Mucosa of gallbladder (tissue), 1 donor: Measurements from ENCODE around the gene NTSR2. TPM values are rescaled to one million over a fixed set of nuclear protein-coding genes. Genes with fewer than 3 reads are reported as not detected.
"Not testable (repeated sequence)": the region's sequence is repeated elsewhere in the genome, so short reads cannot be mapped to it uniquely, and the experiment has no call there.

ENCODE experiments used
- DNase-seq: peaks from one replicate; pipeline ENCODE4 v3.0.0-alpha.2; 2020; ENCODE audit warnings: low spot score
- total RNA-seq: library from RNA; stranded (reverse); gene quantifications from one replicate; pipeline ENCODE4 v1.2.1, GENCODE V29; 2021
- donor health status: DM: no; HTN: no; CAD: no.

The NTSR2 gene
- total RNA-seq, 1 donor from 2014 or later: not detected

DNA sequence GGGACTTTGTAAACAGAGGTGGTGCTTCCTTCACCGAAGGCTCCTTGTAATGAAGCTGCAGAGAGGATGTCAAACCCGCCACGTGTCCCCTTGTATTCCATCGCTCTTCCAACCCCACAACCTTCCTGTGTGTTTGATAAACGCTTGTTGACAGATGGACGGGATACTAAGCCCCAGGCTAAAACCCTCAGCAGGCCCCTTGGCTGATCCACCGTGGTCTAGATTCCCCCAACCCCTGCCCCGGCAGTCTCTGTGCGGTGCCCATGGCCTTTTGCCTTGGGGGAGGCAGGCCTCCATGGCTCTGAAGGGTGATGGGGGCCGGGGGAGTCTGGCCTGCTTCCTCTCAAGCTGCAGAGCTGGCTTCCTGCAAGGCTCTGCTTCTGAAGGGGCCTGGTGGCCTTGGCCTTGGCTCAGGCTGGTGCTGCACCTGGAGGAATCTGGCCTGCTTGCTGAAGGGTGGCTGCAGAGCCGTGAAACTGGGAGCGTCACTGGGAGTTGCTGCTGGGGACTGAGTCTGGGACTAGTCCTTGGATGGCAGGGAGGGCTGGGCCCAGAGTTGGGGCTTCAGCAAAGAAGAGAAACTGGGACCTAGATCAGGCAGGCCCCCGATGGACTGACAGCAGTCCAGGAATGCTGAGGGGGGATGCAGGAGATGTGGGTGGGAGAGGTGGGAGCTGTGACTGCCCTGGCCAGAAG is 9.6 kb upstream of the NTSR2 start:
- no peak for DNase-seq

DNA sequence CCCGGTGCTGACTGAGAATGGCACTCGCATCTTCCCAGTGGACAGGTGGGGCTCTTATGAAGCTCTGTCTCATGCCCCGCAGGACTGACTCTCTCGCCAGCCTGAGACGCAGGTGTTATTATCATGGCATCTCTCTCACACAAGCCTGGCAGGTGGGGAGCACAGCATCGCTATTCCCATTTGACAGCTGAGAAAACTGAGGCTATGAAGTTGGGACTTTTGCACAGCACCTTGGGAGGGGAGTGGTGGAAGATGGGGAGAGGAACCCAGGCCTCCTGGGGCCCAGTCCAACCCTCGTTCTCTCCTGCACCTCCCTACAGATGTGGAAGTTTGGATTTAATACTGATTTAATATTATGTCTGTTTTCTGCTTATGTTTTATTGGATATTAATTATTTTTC is 9.0 kb upstream of the NTSR2 start:
- DNase-seq: no peak

DNA sequence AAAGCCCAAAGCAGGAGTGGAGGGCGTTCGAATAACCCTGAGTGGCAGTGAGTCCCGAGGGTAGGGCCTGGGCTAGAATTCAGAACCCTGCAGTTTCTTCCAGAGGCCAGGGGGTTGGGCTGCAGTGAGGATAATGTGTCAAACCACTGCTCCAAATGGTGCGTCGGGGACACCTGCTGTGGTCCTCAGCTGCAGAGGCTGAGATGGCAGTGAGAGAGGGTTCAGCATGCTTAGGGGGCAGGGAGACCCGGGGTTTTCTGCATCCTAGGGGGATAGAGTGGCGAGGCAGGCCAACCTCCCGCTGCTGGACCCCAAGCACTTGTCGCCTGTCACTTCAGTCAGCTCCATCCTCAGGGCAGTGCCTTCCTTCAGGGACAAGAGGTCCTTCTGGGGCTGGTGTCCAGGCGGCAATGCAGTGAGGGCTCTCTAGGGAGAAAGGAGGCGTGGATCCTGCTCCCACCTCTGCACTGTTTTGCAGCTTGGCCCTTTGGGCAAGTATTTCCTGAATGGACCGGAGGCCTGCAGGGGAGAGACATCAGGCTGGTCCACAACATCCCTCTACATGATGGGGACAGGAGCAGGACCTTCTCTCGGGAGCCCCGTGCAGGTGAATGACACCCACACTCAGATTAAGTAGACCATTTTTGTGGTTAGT is 8.4 kb upstream of the NTSR2 start:
- no peak for DNase-seq

- DNase-seq: no peak
Observed at GRCh38 chr2:11677136-11678055, 7.4 kb upstream of the NTSR2 start.

DNA sequence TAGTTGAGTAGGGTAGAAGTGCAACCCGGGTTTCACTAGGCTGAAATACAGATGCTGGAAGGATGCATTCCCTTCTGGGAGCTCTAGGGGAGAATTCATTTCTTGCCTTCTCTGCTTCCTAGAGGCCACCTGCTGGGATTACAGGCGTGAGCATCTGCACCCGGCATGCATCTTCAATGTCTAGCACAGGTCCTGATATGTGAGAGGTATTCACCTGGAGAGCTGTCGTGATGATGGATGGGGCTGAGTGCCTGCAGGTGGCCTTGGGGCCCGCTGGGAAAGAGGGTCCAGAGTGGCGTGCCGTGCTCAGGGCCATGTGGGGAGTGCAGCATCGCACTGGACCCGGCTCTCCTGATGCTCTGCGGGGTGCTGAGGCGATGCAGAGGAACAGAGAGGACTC is 6.6 kb upstream of the NTSR2 start:
- DNase-seq: no peak

DNA sequence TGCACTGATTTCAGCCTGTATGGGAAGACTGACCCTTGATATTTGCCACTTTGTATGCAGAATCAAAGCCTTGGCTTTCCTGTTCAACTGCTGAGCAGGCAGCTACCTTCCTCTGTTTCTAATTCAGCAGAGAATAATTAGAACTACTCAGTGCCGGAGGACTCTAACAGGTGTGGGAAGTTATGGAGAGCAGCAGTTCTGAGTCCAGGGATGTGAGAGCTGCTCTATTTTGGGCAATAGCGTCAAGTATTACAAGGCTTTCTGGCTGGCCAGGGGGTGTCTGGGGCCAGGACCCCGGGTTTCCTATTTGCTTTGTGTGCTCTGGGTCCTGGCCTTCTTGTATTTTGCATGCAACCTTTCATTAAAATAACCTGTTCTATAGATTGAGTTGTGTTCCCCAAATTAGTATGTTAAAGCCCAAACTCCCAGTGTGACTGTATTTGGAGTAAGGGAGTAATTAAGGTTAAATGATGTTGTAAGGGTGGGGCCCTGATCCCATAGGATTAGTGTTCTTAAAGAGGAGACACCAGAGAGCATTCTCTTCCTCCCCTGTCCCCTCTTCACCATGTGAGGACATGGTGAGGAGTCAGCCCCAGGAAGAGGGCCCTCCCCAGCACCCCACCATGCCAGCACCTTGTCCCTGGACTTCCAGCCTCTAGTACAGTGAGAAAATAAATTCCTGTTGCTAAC is 5.6 kb upstream of the NTSR2 start:
- DNase-seq: no peak

GRCh38 chr2:11674983-11675382 is 5.0 kb upstream of the NTSR2 start:
- DNase-seq: no peak

DNA sequence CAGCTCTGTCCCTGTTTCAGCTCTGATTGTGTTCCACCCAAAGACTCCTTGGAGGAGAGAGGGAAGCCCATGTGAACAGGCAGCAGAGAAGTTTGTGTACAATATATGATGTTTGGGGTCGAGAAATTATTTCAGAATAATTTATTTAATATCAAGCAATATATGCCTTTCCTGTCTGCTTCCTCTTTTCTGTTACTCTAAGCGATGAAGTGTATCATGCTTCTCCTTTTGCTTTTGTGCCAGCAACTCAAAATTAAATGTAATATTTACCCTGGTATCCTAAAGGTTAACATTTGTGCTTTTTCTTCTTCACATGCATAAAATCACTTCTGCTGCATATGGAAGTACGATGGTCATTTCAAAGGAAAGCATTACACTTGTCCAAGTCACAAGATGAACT is 2.4 kb upstream of the NTSR2 start:
- DNase-seq: no peak

GRCh38 chr2:11667866-11668637 is 1.9 kb downstream of the NTSR2 start:
- DNase-seq: no peak

DNA sequence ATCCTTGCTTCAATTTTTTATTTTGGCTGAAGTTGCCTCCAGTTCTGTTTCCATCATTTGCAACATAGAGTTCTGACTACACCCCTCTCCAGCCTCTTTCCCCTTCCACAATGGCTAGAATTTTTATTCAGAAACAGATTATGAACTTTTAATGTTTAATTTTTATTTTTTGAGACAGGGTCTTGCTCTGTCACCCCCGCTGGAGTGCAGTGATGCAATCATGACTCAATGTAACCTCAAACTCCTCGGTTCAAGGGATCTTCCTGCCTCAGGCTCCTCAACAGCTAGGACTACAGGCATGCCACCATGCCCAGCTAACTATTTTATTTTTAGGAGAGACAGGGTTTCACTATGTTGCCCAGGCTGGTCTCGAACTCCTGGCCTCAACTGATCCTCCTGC is 2.8 kb downstream of the NTSR2 start:
- DNase-seq: no peak

GRCh38 chr2:11665510-11666362 is 4.3 kb downstream of the NTSR2 start:
- DNase-seq: no peak

DNA sequence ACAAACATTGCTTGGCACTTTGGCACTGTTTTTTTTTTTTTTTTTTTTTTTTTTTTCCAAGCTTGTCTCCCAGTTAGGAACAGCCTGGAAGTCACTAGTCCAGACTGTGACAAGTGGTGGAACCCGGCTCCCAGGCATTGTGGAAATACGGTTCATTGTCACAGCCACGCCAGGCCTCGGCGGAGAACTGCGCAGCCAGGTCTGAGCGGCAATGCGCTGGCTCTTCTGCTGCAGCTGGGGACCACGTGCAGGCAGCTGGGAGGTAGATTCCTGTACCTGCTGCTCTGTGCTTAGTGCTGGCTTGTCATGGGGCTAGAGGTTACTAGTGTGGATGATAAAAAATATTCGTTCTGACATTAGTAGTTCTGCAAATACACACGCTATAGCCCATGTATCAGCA is 5.0 kb downstream of the NTSR2 start:
- DNase-seq: no peak

- no peak for DNase-seq
Observed at GRCh38 chr2:11663427-11663826, 6.6 kb downstream of the NTSR2 start.

DNA sequence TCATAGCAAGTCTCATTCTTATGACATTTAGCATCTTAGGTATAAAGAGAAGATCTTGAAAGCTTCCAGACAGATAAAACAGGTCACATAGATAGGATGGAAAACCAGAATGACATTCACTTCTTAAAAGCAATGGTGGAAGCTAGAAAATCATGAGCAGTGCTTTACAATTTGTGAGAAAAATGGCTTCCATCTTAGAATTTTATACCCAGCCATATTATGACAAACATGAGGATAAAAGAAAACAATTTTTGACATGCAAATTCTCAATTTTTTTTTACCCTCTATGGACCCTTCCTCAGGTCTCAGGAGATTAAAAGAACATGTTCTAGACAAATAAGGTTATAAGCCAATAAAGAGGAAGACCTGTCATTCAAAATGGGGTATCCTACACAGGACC is 7.1 kb downstream of the NTSR2 start:
- no peak for DNase-seq

DNA sequence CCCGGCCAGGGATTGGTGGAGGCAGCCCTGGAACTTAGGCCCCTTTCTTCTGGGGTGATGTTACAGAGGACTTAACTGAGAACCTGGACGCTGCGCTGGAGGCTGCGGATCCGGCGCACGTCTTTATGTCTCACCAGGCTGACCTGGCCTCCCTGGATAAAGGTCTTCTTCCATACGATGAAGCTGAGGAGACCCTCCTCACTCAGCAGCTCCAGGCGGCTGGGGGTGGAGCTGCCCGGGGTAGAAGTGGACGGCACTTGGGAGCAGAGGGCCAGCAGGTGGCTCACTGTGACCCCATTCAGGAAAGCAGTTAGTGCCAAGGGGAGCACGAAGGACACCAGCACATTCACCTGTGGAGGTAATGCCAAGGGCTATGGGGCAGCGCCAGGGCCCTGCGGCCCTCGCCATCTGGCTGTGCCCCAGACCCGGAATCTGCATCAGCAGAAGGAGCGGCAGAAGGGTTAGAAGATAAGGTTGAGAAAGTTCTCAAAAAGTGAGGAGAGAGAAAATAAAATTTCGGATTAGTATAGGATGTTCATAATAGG is 8.0 kb downstream of the NTSR2 start:
- DNase-seq: no peak

DNA sequence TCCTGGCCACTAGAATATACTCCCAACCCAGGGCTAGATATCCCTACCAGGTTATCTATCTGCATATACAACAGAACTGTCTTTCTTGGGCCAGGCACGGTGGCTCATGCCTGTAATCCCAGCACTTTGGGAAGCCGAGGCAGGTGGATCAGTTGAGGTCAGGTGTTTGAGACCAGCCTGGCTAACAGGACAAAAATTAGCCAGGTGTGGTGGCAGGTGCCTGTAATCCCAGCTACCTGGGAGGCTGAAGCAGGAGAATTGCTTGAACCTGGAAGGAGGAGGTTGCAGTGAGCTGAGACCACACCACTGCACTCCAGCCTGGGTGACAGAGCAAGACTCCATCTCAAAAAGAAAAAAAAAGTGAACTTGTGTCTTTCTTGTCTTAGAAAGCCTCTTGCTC is 9.6 kb downstream of the NTSR2 start:
- DNase-seq: not testable (repeated sequence)

GRCh38 chr2:11659851-11660250 is 10.1 kb downstream of the NTSR2 start:
- DNase-seq: no peak

DNA sequence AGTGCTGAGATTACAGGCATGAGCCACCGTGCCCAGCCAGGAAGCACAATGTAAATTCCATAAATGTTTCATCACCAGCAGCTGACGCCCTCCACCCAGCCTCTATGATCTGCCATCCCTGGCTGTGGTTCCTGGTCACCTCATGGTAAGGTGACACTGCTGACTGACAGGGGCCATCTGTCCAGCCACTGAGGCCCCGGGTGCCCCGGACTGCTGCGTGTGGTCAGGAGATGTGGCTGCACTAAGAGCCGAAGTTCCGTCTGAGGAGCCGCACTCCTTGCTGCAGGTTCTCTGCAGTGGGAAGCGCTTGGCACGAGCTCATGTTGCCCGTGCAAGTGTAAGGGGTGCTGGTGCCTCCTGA is 10.9 kb downstream of the NTSR2 start:
- no peak for DNase-seq

DNA sequence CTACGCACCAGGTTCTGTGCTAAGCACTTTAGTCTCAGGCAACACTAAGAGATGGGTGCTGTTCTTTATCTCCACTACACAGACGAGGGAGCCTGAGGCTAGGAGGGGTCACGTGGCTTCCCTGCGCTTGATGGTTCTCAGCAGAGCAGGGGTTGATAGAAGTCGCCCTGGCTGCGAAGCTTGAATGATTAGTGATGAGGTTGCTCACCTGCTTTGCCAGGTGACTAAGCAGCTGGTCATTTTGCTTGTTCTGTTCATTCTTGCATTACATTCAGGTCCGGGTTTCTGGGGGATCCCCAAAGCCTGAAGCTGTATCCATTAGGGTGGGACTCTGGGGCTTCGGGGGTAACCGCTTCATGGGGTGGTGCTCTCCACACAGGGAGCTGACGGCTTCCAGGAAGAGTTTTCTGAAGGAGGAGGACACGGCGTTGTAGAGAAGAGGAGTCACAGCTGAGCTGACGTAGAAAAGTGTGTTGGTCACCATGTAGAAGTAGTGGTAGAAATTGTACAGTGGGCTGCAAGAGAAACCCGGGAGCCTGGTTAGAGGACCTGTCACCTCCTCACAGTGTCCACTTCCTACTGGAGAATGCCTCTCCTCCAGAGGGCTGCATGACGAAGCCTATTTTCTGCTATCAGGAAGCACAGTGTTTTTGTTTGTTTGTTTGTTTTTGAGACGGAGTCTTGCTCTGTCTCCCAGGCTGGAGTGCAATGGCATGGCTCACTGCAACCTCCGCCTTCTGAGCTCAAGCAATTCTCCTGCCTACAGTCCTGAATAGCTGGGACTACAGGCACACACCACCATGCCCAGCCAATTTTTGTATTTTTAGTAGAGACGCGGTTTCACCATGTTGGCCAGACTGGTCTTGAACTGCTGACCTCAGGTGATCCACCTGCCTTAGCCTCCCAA is 11.5 kb downstream of the NTSR2 start:
- DNase-seq: no peak
